Right lobe of liver (tissue), 4 donors: ENCODE data around the gene MED9.

Source experiments
- POLR2A ChIP-seq: fragments of 450-650 bp; IDR thresholded peaks from one replicate; pipeline ENCODE4 v1.6.1; 2017; ENCODE audit warnings: antibody characterized with exemption, mild to moderate bottlenecking
- TF ChIP-seq, protein P1 (sequence below), 4 donors: fragments of 200-600 bp in 3 of 4; fragments of 450-650 bp in 1 of 4; IDR thresholded peaks; one replicate each; pipeline versions ENCODE4 v1.5.1 to v1.8.0; 2016 to 2022; ENCODE audit warnings: antibody characterized with exemption in 4 of 4, mild to moderate bottlenecking in 2 of 4
- donor health status: DM: no; HTN: no; CAD: no.
- donor health status: DM: no; HTN: no; CAD: no.
- donor health status: DM: no; HTN: yes; CAD: no.

DNA sequence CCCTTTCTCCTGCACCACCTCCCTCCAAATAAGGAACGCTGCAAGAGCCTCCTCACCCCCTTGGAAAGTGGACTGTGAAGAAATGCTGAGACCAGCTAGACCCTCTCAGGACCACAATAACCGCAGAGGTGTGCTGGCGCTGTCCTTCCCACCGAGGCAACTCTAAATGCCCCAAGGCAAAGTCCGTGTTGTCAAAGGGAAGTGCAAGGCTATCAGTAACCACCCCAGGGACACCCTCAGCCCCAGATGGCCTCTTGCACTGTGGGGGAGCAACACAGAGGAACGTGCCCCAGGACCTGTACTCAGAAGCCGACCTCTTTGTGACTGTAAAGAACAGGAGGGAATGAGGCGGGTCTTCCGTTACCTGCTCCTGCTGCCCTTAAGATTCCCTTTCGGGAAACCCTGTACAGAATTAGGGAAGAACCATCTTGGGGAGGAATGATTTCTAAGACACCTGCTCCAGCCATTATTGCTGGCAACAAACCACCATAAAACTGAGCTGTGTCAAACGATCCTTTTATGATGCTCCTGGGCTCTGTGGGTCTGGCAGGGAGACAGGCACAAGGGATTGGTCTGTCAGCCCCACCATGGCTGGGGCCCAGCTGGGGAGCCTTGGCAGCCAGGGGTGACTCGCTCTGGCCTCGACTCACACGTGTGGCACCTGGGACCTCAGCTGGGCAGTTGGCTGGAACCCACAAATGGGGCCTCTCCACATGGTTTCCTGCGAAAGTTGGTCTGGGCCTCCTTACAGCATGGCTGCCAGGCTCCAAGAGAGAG is 14.6 kb upstream of the MED9 start:
- TF ChIP-seq, protein P1, sequence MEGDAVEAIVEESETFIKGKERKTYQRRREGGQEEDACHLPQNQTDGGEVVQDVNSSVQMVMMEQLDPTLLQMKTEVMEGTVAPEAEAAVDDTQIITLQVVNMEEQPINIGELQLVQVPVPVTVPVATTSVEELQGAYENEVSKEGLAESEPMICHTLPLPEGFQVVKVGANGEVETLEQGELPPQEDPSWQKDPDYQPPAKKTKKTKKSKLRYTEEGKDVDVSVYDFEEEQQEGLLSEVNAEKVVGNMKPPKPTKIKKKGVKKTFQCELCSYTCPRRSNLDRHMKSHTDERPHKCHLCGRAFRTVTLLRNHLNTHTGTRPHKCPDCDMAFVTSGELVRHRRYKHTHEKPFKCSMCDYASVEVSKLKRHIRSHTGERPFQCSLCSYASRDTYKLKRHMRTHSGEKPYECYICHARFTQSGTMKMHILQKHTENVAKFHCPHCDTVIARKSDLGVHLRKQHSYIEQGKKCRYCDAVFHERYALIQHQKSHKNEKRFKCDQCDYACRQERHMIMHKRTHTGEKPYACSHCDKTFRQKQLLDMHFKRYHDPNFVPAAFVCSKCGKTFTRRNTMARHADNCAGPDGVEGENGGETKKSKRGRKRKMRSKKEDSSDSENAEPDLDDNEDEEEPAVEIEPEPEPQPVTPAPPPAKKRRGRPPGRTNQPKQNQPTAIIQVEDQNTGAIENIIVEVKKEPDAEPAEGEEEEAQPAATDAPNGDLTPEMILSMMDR (IDR thresholded peaks at IDR 0.05) = no peak
- no peak for TF ChIP-seq POLR2A
